Peyer's patch (tissue), 4 donors: ENCODE data around the gene METTL24. TPM values are rescaled to one million over a fixed set of nuclear protein-coding genes. Genes with fewer than 3 reads are reported as not detected.

Experiments used
- DNase-seq, 3 donors: peaks; one replicate each; pipeline ENCODE4 v3.0.0-alpha.2; 2017 to 2019
- H3K27ac ChIP-seq, 4 donors: fragments of 200-600 bp; sonication (generic); one replicate each; pipeline ENCODE4 v1.5.1; 2016 to 2019
- H3K27me3 ChIP-seq, 2 donors: fragments of 200-600 bp; sonication (generic); one replicate each; pipeline ENCODE4 v1.5.1; 2019
- H3K36me3 ChIP-seq, 3 donors: fragments of 200-600 bp; sonication (generic); one replicate each; pipeline ENCODE4 v1.5.1; 2016 to 2019
- H3K4me1 ChIP-seq, 4 donors: fragments of 200-600 bp; sonication (generic); one replicate each; pipeline ENCODE4 v1.5.1; 2016 to 2019
- H3K4me3 ChIP-seq, 4 donors: fragments of 200-600 bp; sonication (generic); 1 replicate in 3 of 4; 2 replicates in 1 of 4; pipeline ENCODE4 v1.5.1; 2016 to 2019; ENCODE audit warnings: mild to moderate bottlenecking in 1 of 4
- H3K9me3 ChIP-seq, 4 donors: fragments of 200-600 bp; sonication (generic); one replicate each; pipeline ENCODE4 v1.5.1; 2016 to 2019; ENCODE audit warnings: mild to moderate bottlenecking in 1 of 4
- POLR2A ChIP-seq, 2 donors: fragments of 450-650 bp; IDR thresholded peaks; one replicate each; pipeline ENCODE4 v1.5.1; 2017; ENCODE audit warnings: antibody characterized with exemption in 2 of 2, mild to moderate bottlenecking in 2 of 2, moderate library complexity in 2 of 2
- total RNA-seq, 4 donors: library from RNA; depleted of rRNA; stranded (reverse); fragments of >200 nt; gene quantifications; one replicate each; pipeline ENCODE4 v1.1.0, GENCODE V29; 2016
- TF ChIP-seq, protein P1 (sequence below), 6 experiments: fragments of 450-650 bp in 4 of 6; fragments of 200-600 bp in 2 of 6; sonication (generic) in 1 of 6; IDR thresholded peaks; one replicate each; pipeline ENCODE4 v1.5.1; 2017 to 2019; ENCODE audit warnings: antibody characterized with exemption in 6 of 6, mild to moderate bottlenecking in 3 of 6, moderate library complexity in 1 of 6

The METTL24 gene
- total RNA-seq, 4 donors from 2014 or later, result 3.9 to 11.2 (median 6.8) TPM

DNA sequence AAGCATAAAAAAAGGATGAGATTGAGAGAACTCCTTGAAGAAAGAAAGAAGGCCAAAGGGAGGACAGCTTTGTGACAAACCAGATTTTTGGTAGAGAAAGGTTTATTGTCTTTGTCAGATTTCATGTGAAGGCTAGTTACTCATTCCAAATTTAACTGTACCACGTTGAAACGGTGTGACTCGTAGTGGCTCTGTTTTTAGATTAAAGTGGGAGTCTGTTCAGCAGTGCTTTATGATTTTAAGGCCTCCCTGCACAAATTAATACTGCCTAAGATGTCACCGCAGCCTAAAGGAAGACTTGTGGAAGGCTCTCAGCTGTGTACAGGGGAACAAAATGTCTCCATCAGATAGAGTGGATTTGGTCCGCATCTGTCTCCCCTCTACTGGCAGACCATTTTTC is 142.0 kb downstream of the METTL24 start:
- H3K4me1 ChIP-seq, result no peaks in the 10 kb centered on the region
- H3K27ac ChIP-seq, result no peak overlapping the region
- no peaks in the 10 kb centered on the region for H3K27me3 ChIP-seq
- H3K36me3 ChIP-seq, result peaks cover 0 to 76% (median 3%) of the 10 kb centered on the region in 3 donors
- DNase-seq, result no peak
- no peaks in the 10 kb centered on the region for H3K9me3 ChIP-seq
- TF ChIP-seq POLR2A (IDR thresholded peaks at IDR 0.05), result no peak
- TF ChIP-seq, protein P1, sequence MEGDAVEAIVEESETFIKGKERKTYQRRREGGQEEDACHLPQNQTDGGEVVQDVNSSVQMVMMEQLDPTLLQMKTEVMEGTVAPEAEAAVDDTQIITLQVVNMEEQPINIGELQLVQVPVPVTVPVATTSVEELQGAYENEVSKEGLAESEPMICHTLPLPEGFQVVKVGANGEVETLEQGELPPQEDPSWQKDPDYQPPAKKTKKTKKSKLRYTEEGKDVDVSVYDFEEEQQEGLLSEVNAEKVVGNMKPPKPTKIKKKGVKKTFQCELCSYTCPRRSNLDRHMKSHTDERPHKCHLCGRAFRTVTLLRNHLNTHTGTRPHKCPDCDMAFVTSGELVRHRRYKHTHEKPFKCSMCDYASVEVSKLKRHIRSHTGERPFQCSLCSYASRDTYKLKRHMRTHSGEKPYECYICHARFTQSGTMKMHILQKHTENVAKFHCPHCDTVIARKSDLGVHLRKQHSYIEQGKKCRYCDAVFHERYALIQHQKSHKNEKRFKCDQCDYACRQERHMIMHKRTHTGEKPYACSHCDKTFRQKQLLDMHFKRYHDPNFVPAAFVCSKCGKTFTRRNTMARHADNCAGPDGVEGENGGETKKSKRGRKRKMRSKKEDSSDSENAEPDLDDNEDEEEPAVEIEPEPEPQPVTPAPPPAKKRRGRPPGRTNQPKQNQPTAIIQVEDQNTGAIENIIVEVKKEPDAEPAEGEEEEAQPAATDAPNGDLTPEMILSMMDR (IDR thresholded peaks at IDR 0.05), result no peak
- no peak overlapping the region for H3K4me3 ChIP-seq

DNA sequence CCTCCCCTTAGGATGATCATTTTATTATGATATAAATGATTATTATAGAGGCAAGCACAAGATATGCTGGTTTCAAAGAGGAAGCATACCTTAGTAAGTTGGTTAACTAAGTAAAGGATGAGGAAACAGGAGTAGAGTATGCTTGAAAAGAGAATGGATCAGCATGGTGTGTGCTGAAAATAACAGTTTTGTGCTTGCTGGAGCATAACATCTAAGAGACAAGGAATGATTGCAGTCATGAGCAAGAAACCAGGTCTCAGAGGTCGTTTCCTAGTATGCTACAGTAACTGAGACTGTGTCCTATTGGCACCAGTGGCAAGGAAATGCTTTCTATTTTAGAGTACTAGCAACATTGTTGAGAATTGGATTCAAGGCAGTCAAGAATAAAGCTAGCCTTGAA is 143.8 kb downstream of the METTL24 start:
- DNase-seq, result no peak
- no peaks in the 10 kb centered on the region for H3K9me3 ChIP-seq
- H3K4me3 ChIP-seq, result no peak overlapping the region
- H3K27ac ChIP-seq, result no peak overlapping the region
- no peaks in the 10 kb centered on the region for H3K4me1 ChIP-seq
- no peaks in the 10 kb centered on the region for H3K27me3 ChIP-seq
- H3K36me3 ChIP-seq, result peaks cover 0 to 81% (median 3%) of the 10 kb centered on the region in 3 donors
- TF ChIP-seq, protein P1 (IDR thresholded peaks at IDR 0.05), result no peak
- no peak for TF ChIP-seq POLR2A (IDR thresholded peaks at IDR 0.05)

DNA sequence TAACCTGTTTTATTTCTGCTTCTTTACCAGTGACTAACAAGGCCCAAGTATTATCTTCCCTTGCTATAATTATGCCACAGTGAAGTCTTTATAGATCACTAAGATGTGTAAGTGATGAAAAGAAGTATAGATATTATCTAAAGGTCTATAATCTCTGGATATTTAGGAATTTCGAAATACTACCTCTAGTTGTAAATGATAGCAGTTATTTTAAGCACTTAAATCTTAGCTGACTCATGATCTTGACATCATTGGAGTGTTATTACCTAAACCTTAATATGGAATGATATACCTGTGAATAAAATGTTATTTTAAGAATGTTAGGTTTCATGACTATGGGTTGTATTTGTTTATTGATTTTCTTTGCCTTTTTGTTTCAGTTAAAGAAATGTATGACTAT is 146.4 kb downstream of the METTL24 start:
- peaks cover 0 to 71% (median 3%) of the 10 kb centered on the region in 3 donors for H3K36me3 ChIP-seq
- H3K4me1 ChIP-seq, result no peaks in the 10 kb centered on the region
- H3K4me3 ChIP-seq, result no peak overlapping the region
- no peaks in the 10 kb centered on the region for H3K9me3 ChIP-seq
- no peak for TF ChIP-seq POLR2A (IDR thresholded peaks at IDR 0.05)
- TF ChIP-seq, protein P1 (IDR thresholded peaks at IDR 0.05), result no peak
- DNase-seq, result no peak
- H3K27me3 ChIP-seq, result no peaks in the 10 kb centered on the region
- no peak overlapping the region for H3K27ac ChIP-seq

DNA sequence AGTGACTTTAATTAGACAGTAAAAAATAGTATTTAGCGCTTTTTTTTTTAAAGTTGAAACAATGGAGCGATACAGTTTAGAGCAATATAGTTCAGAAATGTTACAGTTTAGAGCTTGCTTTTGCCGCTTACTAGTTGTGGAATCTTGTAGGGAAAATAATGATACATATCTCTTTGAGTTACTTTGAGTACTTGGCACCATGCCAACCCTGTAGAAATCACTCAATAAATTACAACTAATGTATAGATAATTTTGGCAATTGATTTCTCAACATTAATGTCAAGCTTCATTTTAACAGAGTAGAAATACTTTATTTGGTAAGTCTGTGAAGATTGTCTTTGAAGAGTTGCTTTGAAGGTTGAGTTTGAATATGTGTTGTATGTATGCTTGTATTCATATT is 150.5 kb downstream of the METTL24 start:
- no peak for DNase-seq
- no peaks in the 10 kb centered on the region for H3K9me3 ChIP-seq
- no peak overlapping the region for H3K4me3 ChIP-seq
- TF ChIP-seq, protein P1 (IDR thresholded peaks at IDR 0.05), result no peak
- no peak for TF ChIP-seq POLR2A (IDR thresholded peaks at IDR 0.05)
- no peaks in the 10 kb centered on the region for H3K4me1 ChIP-seq
- H3K27ac ChIP-seq, result no peak overlapping the region
- H3K36me3 ChIP-seq, result peaks cover 0 to 41% (median 3%) of the 10 kb centered on the region in 3 donors
- H3K27me3 ChIP-seq, result no peaks in the 10 kb centered on the region

DNA sequence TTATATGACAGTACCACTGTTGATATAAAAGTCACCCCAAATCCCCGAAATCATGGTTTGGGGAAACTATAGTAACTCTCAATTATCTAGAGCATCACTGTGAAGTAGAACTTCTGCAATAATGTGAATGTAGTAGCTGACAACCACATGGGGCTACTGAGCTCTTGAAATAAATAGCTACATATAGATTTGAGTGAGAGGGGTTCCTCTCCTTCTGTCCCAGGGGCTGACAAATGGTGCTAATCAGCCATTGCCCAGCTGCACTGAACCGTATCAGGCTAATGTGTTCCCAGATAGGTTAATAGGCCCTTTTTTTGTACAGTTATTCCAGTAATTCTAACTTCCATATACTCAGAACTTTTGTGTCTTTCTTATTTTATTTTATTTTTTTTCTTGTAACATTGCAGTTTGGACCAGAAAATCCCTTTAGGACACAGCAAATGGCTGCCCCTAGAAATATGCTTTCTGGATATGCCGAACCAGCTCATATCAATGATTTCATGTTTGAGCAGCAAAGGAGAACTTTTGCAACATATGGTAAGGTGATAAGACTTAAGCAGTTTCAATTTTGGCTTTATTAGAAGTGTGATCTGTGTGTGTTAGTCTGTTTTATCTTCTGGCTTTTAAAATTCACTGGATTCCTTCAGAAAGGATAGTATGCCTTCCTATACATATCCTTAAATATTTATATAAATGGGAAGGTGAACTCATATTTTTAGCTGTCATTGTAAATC is 156.8 kb downstream of the METTL24 start:
- H3K4me1 ChIP-seq, result no peaks in the 10 kb centered on the region
- no peak overlapping the region for H3K27ac ChIP-seq
- no peaks in the 10 kb centered on the region for H3K9me3 ChIP-seq
- no peaks in the 10 kb centered on the region for H3K36me3 ChIP-seq
- no peaks in the 10 kb centered on the region for H3K27me3 ChIP-seq
- no peak overlapping the region for H3K4me3 ChIP-seq
- no peak for TF ChIP-seq POLR2A (IDR thresholded peaks at IDR 0.05)
- TF ChIP-seq, protein P1 (IDR thresholded peaks at IDR 0.05), result no peak
- no peak for DNase-seq
